GM21529 (cell line): ENCODE data around the gene TMEM89.

Experiments used
- ATAC-seq: cut with Tn5 transposase; IDR thresholded peaks from one replicate; pipeline ENCODE4 v1.9.1; 2021; ENCODE audit not compliant: unreplicated experiment

The TMEM89 gene

GRCh38 chr3:48591886-48592518 is 29.6 kb downstream of the TMEM89 start:
- ATAC-seq: no peak

GRCh38 chr3:48591436-48591835 is 30.1 kb downstream of the TMEM89 start:
- no peak for ATAC-seq

- ATAC-seq: no peak
These were observed 33.3 kb downstream of the TMEM89 start for GRCh38 chr3:48588230-48588629.

- no peak for ATAC-seq
These were observed 33.9 kb downstream of the TMEM89 start for GRCh38 chr3:48587686-48588085.

- ATAC-seq: no peak
These were observed 36.2 kb downstream of the TMEM89 start for GRCh38 chr3:48585411-48585810.

GRCh38 chr3:48584836-48585235 is 36.7 kb downstream of the TMEM89 start:
- no peak for ATAC-seq

GRCh38 chr3:48581621-48582481 is 39.7 kb downstream of the TMEM89 start:
- no peak for ATAC-seq

GRCh38 chr3:48576647-48577046 is 44.9 kb downstream of the TMEM89 start:
- no peak for ATAC-seq

- ATAC-seq: no peak
These were observed 46.2 kb downstream of the TMEM89 start for GRCh38 chr3:48575366-48575765.

GRCh38 chr3:48573973-48574585 is 47.5 kb downstream of the TMEM89 start:
- ATAC-seq: no peak

GRCh38 chr3:48572517-48572916 is 49.1 kb downstream of the TMEM89 start:
- ATAC-seq: no peak

GRCh38 chr3:48571938-48572337 is 49.6 kb downstream of the TMEM89 start:
- no peak for ATAC-seq
